Dendritic cell treated with granulocyte-macrophage colony-stimulating factor and Interleukin-4, amounts not matched to agents 40 ng/mL and 50 ng/mL, for 4 days (primary cell): ENCODE results near the gene GNA12.

Experiments used
- H3K27ac Mint-ChIP-seq: one replicate; pipeline ENCODE4 v1.8.0; 2022; ENCODE audit warnings: mild to moderate bottlenecking, mixed read lengths
- H3K27me3 Mint-ChIP-seq: one replicate; pipeline ENCODE4 v1.8.0; 2022; ENCODE audit warnings: mild to moderate bottlenecking, mixed read lengths
- H3K36me3 Mint-ChIP-seq: one replicate; pipeline ENCODE4 v1.8.0; 2022; ENCODE audit warnings: low read depth, mixed read lengths
- H3K4me1 Mint-ChIP-seq: one replicate; pipeline ENCODE4 v1.8.0; 2022; ENCODE audit warnings: low read depth, mixed read lengths
- H3K4me3 Mint-ChIP-seq: one replicate; pipeline ENCODE4 v1.8.0; 2022; ENCODE audit warnings: mild to moderate bottlenecking, moderate library complexity, mixed read lengths
- H3K9me3 Mint-ChIP-seq: one replicate; pipeline ENCODE4 v1.8.0; 2022; ENCODE audit warnings: mixed read lengths
- intact Hi-C: fragments of 100-400 bp; cut with micrococcal nuclease; formaldehyde crosslinking; loops from one replicate; pipeline ENCODE4 v1.15.0; 2022

GNA12 gene

DNA sequence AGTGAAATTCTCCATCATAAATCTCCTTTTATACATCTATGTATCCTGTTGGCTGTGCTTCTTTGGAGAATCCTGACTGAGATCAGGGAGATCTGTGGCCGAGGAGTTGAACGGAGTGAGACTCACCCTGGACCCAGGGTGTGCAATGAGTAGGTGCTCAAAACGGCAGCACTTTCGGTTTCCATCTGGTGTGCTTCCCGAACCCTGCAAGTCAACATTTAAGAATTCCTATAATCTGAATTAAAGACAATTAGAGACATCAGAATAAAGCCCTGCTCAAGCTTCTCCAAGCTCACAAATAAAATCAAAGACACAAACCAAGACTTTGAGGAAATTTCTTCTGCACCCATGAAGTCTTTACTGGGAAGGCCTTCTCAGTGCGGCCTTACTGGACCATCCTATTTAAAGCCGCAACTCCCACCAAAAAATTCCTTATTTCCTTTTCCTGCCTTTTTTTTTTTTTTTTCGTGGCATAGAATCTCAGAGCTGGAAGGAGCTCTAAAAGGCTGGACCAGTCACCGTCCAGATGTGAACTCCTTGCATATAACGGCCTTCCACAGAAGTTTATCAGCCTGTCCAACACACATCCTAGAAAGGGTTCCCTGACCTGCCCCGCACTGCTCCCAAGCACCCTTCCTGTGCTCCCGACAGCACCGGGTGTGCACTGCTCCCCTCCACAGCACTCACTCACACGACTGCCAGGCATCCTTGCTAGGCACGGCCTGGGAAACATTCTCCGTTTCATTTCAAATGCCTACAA lies 29.7 kb downstream of the GNA12 start:
- Mint-ChIP-seq H3K27ac (no peak overlapping the region), H3K36me3 (peaks cover 28% of the 10 kb centered on the region), H3K4me1 (peaks cover 60% of the 10 kb centered on the region), H3K27me3 (no peaks in the 10 kb centered on the region), H3K9me3 (no peaks in the 10 kb centered on the region), H3K4me3 (no peak overlapping the region)
- intact Hi-C loops = no loop called here

DNA sequence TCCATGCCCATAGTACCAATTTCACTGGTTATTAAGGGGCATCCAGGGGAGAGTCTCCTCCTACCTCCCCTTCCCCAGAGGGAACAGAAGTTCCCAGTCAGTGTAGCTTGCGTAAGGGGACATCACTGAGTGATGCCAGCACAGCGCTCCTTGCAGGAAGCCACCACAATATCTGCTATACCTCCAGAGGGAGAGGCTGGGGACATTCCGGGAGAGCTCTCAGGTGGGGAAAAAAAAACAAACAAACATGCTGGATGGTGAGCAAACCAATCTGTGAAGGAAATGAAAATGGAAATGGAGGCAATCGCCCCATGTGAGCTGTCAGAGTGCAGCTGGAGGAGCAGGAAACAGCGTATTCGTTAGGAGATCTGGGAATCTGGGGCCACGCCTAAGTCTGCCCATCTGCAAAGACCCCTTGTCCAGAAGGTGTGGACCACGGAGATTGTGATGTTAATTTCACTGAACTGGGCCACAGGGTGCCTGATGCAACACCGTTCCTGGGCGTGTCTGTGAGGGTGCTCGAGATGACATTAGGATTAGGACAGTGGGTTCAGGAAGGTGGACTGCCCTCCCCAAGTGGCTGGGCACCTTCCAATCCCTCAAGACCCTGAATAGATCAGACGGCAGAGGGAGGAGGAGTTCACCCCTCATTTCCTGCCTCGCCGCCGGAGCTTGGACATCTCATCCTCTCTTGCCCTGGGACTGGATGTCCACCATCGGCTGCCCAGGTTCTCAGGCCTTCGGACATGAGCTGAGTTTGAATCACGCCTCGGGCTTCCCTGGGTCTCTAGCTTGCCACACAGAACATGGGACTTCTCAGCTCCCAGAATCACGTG lies 30.5 kb downstream of the GNA12 start:
- H3K27me3 Mint-ChIP-seq = no peaks in the 10 kb centered on the region
- H3K9me3 Mint-ChIP-seq = no peaks in the 10 kb centered on the region
- peaks cover 68% of the 10 kb centered on the region for H3K4me1 Mint-ChIP-seq
- no peak overlapping the region for H3K27ac Mint-ChIP-seq
- intact Hi-C loops = no loop called here
- peaks cover 28% of the 10 kb centered on the region for H3K36me3 Mint-ChIP-seq
- no peak overlapping the region for H3K4me3 Mint-ChIP-seq

DNA sequence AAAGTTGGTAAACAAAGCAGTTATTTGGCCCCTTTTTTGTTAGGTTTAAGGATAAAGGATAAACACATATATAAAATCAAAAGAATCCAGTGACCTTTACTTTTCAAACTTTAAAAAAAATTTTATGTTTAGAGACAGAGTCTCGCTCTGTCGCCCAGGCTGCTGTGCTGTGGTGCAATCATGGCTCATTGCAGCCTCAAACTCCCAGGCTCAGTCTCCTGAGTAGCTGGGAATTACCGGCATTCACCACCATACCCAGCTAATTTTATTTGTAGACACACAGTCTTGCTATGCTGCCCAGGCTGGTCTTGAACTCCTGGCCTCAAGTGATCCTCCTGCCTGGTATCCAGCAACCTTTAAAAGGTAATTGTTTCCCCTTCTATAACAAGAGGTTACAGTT lies 31.3 kb downstream of the GNA12 start:
- H3K27ac Mint-ChIP-seq = no peak overlapping the region
- no peaks in the 10 kb centered on the region for H3K9me3 Mint-ChIP-seq
- no peak overlapping the region for H3K4me3 Mint-ChIP-seq
- peaks cover 76% of the 10 kb centered on the region for H3K4me1 Mint-ChIP-seq
- H3K27me3 Mint-ChIP-seq = no peaks in the 10 kb centered on the region
- intact Hi-C loops = no loop called here
- H3K36me3 Mint-ChIP-seq = peaks cover 28% of the 10 kb centered on the region

DNA sequence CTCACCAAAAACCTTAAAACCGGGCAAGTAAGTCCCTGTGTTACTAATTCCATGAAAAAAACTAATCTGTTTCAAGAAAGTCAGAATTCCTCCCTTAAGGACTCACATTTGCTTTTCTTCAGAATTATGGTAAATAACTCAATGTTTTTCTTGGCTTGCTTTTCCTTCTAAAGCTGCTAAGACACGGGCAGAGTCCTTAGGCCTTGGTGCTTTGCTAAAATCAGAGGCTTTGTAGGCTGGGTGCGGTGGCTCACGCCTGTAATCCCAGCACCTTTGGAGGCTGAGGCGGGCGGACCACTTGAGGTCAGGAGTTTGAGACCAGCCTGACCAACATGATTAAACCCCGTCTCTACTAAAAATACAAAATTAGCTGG lies 32.0 kb downstream of the GNA12 start:
- peak overlapping the region; percentile 36 for H3K27ac Mint-ChIP-seq
- peaks cover 81% of the 10 kb centered on the region for H3K4me1 Mint-ChIP-seq
- H3K4me3 Mint-ChIP-seq = no peak overlapping the region
- intact Hi-C loops = no loop called here
- H3K27me3 Mint-ChIP-seq = no peaks in the 10 kb centered on the region
- peaks cover 28% of the 10 kb centered on the region for H3K36me3 Mint-ChIP-seq
- H3K9me3 Mint-ChIP-seq = no peaks in the 10 kb centered on the region

DNA sequence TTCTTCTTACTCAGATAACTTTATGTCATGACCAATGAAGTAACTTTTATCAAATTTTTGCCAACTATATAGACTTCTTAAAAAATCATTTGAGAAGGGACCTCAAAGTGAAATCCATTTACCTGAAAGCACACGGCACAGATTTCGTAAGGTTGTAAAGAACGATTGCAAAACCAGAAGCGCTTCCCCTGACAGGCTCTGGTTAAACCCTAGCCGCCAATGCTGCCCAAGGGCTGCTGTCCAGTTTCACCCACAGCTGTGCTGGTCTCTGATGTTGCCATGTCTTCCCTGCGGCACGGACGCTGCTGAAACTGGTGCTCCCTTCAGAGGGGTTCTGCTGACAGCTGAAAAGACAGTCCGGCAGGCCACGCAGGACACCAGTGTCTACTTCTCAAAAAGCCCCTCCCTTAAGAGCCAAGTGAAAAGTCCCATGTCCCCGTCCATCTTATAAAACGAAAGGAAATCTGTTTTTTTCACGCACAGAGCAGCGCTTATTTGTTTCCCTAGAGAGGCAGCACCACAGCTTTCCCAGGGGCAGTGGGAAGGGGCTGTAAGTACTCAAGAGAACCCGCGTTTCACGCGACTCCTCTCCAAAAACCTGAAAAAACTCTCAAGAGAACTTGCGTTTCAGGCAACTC lies 32.5 kb downstream of the GNA12 start:
- H3K9me3 Mint-ChIP-seq = no peaks in the 10 kb centered on the region
- peaks cover 81% of the 10 kb centered on the region for H3K4me1 Mint-ChIP-seq
- intact Hi-C loops = no loop called here
- H3K36me3 Mint-ChIP-seq = peaks cover 28% of the 10 kb centered on the region
- H3K27me3 Mint-ChIP-seq = no peaks in the 10 kb centered on the region
- H3K27ac Mint-ChIP-seq = peak overlapping the region; percentile 36
- H3K4me3 Mint-ChIP-seq = peak overlapping the region; percentile 37

DNA sequence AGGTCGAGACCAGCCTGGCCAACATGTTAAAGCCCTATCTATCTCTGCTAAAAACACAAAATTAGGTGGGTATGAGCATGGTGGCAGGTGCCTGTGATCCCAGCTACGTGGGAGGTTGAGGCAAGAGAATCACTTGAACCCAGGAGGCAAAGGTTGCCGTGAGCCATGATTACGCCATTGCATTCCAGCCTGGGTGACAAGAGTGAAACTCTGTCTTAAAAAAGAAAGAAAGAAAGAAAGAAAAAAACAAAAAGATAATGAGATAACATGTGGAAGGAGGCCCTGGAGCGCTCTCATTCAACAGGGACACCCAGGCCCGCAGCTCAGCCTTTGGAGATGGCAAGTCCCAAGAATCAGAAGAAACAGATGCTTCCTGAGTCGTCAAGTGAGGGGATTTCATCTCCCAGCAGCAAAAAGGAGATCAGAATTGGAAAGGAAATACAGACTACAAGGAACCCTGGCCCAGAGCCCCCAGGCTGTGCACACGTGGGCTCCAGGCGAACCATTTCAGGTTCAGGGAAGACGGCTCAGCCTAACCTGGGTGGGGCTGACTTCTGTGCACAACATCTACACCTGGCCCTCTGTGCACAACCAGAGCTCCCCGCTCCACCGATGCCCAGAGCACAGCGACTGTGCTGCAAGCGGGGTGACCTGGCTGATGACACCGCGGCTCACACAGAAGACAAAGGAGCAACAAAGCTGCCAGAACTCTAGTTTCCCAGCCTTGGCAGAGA lies 33.3 kb downstream of the GNA12 start:
- H3K36me3 Mint-ChIP-seq = peaks cover 28% of the 10 kb centered on the region
- intact Hi-C loops = no loop called here
- H3K9me3 Mint-ChIP-seq = no peaks in the 10 kb centered on the region
- no peaks in the 10 kb centered on the region for H3K27me3 Mint-ChIP-seq
- peaks cover 78% of the 10 kb centered on the region for H3K4me1 Mint-ChIP-seq
- H3K27ac Mint-ChIP-seq = peak overlapping the region; percentile 36
- no peak overlapping the region for H3K4me3 Mint-ChIP-seq

DNA sequence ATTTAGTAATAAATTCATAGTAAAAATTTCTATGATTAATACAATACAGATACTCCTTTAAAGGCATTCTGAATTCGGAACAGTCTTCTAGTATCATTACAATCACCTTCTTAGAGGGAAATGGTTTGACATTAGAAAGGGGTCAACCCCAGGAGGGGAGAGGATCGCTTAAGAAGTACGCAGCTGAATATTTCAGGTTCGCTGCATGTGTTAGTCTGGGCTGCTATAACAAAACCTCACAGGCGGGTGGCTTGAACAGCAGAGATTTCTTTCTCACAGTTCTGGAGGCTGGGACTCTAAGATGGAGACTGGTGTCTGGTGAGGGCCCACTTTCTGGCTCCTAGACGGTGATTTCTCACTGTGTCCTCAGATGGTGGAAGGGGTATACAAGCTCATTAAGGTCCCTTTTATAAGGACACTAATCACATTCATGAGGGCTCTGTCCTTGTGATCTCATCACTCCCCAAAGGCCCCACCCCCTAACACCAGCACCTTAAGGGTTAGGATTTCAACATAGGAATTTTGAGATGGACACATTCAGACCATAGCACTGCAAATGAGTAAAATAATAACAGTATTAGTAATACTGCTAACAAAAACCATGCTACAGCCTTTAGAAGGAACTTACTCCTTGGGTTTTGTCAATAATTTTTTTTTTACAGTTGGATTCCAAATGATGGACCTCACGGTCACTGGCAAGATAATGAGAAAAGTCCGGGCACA lies 34.0 kb downstream of the GNA12 start:
- Mint-ChIP-seq H3K36me3 (peaks cover 23% of the 10 kb centered on the region), H3K27me3 (no peaks in the 10 kb centered on the region), H3K27ac (no peak overlapping the region), H3K9me3 (no peaks in the 10 kb centered on the region), H3K4me1 (peaks cover 73% of the 10 kb centered on the region), H3K4me3 (no peak overlapping the region)
- intact Hi-C loops = no loop called here

DNA sequence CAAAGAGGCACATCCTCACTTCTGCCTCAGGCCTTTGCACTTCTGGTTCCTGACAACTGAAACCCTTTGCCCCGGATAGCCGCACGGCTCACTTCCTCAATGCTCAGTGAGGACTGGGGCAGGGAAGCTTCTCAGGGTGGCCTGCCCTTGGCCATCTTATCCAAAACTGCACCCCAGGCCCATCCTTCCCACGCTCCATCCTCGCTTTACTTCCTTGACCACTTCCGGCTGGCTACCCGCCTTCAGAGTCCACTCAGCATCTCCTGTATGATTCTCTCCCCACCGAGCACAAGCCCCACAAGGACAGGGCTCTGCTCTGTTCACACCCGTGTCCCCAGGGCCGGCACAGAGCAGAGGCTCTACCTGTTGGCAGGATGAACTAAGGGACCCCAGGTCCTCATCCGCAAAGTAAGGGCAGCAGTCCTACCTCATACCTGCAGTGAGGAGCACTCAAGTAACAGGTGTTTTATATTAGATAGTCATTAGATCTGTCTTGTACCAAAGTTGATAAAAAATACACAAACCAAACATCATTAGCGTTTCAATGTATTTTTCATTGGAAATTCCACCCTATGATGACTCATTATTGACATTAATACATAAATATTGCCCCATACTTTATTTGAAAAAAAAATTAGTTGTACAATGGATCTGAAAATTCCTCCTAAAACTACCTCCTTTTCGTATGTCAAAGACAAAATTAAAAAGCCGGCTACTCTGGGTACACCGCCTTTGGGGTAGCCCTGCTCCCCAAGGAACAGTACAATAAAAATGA lies 35.0 kb downstream of the GNA12 start:
- no peaks in the 10 kb centered on the region for H3K27me3 Mint-ChIP-seq
- H3K9me3 Mint-ChIP-seq = no peaks in the 10 kb centered on the region
- H3K4me3 Mint-ChIP-seq = peak overlapping the region; percentile 21
- peak overlapping the region; percentile 45 for H3K27ac Mint-ChIP-seq
- peaks cover 19% of the 10 kb centered on the region for H3K36me3 Mint-ChIP-seq
- intact Hi-C loops = no loop called here
- H3K4me1 Mint-ChIP-seq = peaks cover 64% of the 10 kb centered on the region

DNA sequence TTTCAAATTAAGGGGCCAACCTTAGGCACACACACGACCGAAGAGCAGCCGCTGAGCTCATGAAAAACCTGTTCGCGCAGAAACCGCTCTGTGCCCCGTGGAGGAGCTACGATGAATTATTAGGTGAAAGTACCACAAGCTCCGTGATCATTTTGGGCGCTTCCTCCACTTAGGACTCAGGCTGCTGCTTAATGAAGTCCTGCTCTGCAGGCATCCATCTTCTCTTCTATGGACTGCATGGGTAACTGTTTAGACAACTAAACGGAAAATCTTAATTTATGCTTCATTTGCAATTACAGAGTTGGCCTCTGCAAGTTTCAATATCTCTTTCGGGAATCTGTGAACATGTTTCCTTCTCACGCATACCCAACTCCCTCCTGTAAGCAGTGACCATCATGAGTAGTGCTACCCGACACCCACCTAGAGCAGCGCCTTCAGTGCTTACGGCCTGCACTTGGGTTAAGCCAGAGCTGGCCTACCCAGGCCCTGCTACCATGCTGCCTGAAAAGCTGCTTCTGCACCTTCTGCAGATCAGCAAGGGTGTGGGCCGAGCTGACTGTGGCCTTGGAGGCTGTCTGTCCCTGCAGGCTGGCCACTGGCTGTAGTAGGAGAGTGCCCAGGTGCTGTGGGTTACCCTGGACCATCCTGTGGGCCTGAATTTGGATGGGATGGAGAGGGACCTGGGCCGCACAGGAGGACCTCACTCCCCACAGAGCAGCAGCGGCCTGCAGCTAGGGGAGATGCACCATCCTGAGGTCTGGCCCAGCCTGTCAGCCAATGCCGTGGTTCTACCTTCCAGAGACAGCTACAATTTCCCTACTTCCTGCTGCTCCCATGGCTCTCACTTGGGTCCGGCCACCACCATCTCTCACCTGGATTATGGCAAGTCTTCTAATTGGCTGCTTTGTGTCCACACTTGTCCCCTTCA lies 36.0 kb downstream of the GNA12 start:
- Mint-ChIP-seq H3K4me1 (peaks cover 62% of the 10 kb centered on the region), H3K36me3 (peaks cover 13% of the 10 kb centered on the region), H3K27ac (peak overlapping the region; percentile 45), H3K9me3 (no peaks in the 10 kb centered on the region), H3K27me3 (no peaks in the 10 kb centered on the region), H3K4me3 (peak overlapping the region; percentile 26)
- intact Hi-C loops = no loop called here

DNA sequence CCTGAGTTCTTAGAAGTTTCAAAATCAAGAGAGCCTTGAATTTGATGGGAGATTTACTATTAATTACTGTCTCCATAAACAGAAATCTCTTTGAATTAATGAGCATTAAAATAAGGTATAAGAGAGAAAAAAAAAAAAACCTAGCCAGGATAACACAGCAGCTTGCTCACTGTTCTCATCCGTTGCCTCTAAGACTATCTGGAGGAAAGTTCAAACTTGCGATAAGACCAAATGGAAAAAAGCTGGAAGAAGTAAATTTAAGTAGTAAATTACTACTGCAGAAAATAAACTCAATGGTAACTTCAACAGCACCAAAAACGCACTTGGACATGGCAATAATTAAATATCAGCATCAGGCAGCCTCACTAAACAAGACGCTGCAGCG lies 36.7 kb downstream of the GNA12 start:
- peak overlapping the region; percentile 45 for H3K27ac Mint-ChIP-seq
- H3K9me3 Mint-ChIP-seq = no peaks in the 10 kb centered on the region
- H3K4me1 Mint-ChIP-seq = peaks cover 61% of the 10 kb centered on the region
- no peaks in the 10 kb centered on the region for H3K27me3 Mint-ChIP-seq
- H3K36me3 Mint-ChIP-seq = peaks cover 16% of the 10 kb centered on the region
- intact Hi-C loops = no loop called here
- peak overlapping the region; percentile 26 for H3K4me3 Mint-ChIP-seq

DNA sequence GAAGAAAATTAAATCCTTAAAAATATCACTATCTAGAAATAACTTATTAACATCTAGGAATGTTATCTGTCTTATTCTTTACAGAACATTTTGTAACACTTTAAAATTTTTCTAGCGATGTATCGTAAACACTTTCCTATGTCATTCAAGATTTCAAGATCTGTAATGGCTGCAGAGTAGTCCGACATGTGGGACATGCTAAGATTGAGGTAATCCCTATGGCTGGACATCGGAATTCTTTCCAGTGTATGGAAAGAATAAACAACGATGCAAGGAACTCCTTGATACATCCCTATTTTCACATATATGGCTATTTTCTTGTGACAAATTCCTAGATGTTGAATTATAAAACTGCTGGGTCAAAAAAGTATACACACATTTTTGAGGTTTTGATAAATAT lies 37.5 kb downstream of the GNA12 start:
- intact Hi-C loops = no loop called here
- Mint-ChIP-seq H3K4me1 (peaks cover 58% of the 10 kb centered on the region), H3K27ac (no peak overlapping the region), H3K4me3 (no peak overlapping the region), H3K36me3 (peaks cover 16% of the 10 kb centered on the region), H3K9me3 (no peaks in the 10 kb centered on the region), H3K27me3 (no peaks in the 10 kb centered on the region)
